Activated CD4-positive, alpha-beta T cell treated with anti-CD3 and anti-CD28 coated beads for 1 hour (primary cell): ENCODE data around the gene CCBE1.

ENCODE experiments used
- DNase-seq: peaks from one replicate; pipeline ENCODE4 v3.0.0-alpha.2; 2020

CCBE1 gene

GRCh38 chr18:59564561-59564960 lies 132.7 kb downstream of the CCBE1 start:
- DNase-seq = no peak

DNA sequence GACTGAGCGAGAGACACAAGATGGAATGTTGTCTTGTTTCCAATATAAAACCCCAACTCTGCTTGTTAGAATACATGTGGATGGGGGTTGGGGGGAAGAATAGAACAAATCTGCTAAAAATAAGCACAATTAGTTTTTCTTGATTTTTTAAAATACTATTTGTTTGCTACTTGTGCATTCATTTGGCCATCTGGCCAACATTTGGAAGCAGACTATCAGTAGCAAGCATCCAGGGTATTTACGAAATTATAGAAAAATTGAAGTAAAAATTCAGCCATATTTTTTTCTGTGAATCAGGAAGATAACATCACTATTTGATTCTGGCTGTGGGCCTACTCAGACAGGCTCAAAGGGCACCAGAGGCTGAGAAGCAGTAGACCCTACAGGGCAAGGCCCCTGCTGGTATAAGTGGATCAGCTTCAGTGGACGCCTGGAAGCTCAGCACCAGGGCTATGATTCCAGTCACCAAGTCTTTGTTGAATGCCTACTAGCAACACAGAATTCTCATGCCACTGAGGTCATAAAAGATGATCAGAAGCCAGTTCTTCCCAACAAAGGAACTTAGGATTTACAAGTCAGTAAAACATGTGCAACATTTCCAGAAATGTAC lies 133.9 kb downstream of the CCBE1 start:
- DNase-seq = no peak

- no peak for DNase-seq
These were observed 134.5 kb downstream of the CCBE1 start for GRCh38 chr18:59562751-59563150.

DNA sequence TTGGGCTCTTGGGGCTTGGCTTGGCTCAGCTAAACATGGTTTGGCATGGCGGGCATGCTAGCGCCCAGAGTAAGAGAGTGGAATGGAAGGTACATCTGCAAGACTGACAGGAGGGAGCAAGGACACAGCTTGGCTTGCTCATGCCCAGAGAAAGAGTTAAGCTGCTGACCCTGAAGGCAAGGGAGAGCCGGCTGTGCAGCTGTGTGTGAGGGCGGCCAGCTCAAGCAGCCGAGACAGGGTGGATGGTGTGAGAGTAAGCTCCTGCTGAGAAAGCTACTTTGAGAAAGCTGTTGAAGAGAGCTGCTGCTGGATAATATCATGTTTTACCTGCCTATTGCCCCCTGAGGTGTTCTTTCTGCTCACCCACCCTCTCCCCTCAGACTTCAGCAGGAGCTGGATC lies 135.6 kb downstream of the CCBE1 start:
- DNase-seq = no peak

- no peak for DNase-seq
These were observed 136.7 kb downstream of the CCBE1 start for GRCh38 chr18:59560556-59560955.

DNA sequence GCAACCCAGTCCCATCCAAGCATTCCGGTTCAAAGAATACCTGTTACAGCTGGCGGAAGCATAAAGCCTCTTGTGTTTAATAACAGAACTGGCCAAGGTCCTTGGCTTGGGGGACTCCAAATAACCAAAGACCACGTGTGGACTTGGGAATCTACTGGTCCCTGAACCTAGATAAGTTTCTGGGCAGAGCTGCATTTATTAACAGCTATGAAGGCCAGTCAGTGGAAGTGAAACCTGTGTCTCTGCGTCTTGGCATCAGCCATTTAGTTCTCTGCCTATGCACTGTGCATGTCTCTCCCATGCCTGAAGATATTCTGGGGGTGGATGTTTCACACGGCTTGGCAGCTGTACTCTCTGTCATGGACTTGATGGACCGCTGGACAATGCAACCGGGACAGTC lies 137.7 kb downstream of the CCBE1 start:
- DNase-seq = no peak

GRCh38 chr18:59555995-59556659 lies 141.1 kb downstream of the CCBE1 start:
- DNase-seq = no peak

DNA sequence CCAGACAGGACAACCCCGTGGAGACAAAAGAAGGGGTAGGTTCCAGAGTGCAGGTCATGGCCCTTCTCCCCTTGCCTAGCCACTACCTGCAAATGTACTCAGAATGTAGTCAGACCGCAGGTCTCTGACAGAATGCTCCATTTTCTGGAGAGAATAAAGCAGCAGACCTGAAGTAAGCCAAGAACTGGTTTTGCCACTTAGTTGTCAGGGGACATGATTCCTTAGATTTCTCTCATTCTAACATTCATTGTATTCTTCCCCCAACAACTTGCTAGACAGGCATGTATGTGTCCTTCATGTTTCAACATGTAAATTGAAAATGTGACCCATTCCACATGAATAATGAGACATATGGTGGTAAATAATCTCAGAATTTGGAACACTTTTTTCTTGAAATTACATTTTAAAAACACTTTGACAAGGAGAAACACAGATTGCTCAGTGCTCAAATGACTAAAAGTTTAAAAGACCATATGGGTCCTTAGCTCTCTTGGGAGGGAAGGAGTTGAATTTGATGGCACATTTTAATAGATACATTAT lies 142.4 kb downstream of the CCBE1 start:
- DNase-seq = no peak

DNA sequence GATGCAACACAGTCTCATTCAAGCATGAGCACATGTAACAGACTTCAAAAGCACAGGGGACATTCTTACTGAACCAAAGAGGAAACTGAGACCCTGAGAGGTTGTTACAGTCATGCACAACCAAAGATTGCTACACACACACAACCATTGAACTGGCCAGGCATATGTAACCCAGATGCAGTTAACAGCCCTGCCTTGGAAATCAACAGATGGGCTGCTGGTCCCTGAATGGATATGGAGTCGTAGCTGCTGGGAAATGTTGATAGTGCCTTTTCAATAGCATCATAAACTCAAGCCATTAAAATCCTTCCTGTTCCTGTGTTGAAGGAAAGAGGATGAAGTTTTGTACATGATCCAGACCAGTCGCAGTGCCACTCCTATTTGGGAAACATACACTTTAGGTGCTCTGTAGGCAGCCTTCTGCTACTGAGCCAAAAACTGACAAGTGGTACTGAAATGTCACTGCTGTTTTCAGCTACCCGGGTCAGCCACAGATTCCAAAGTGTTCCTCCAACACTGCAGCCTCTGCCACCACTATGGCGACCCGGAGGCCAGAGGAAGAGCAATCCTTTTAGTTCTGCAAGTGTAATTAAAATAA lies 143.9 kb downstream of the CCBE1 start:
- no peak for DNase-seq

DNA sequence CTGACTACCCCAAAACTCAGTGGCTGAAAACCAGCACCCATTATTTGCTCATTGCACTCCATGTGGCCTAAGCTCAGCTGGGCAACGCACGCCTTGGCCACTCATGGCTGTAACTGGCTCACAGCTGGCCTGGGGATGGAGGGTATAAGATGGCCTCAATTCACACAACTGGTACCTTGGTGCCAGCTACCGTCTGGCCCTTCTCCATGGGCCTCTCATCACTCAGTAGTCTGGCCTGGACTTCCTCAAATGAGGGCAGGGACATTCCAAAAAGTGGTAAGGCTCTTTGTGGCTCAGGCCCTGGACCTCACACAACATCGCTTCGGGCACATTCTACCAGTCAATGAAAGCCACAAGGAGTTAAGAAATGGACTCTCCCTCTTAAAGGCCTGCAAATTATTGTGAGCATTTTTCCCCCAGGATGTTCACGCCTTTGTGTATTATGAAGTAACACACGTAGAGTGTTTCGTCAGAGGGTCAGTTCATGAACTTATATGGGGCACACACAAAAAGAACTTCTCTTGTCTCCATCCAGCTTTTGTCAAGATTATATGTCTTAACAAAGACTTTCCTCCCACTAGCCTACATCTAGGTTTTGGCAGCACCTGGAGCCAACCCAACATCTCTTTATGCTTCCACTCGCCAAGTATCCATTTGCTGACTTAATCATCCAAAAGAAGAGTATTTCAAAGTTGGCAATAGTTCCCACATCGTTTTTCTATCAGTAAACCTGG lies 145.2 kb downstream of the CCBE1 start:
- no peak for DNase-seq

GRCh38 chr18:59550174-59550516 lies 147.1 kb downstream of the CCBE1 start:
- DNase-seq = no peak

- no peak for DNase-seq
These were observed 147.6 kb downstream of the CCBE1 start for GRCh38 chr18:59549503-59550173.

GRCh38 chr18:59547581-59548182 lies 149.5 kb downstream of the CCBE1 start:
- no peak for DNase-seq

GRCh38 chr18:59546188-59546587 lies 151.0 kb downstream of the CCBE1 start:
- DNase-seq = no peak

DNA sequence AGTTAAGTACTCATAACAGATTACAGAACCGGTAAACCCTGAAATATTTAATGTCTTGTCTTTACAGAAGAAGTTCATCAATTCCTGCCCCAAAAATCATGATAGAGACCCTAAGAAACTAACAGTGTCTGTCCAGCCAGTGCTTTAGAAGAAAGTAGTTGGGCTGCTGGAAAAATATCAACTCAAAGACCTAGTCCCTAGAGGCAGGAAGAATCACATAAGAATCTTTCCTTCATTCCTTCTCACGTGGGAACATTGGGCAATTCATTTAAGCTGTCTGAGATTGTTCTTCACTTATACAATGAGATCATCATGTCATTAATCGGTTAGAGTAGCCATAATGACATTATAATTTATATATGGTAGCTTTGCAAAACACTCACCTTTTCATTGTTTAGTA lies 156.4 kb downstream of the CCBE1 start:
- DNase-seq = no peak

DNA sequence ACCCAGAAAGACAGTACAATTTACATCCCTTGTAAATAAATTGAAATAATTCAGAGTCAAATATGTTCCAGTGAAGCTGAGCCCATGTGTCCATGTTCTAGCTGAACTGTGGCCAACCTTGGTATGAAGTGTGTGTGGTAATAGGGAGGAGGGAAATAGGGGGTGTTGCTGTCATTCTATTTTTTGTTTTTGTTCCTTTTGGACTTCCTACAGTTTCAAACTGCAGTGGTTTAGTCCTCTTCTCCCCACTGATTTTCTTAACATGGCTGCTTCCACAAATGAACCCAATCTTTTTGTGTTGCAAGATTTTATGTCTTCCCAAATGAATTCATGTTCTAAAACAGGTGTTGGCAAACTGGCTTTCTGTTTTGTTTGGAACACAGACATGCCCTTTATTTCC lies 156.9 kb downstream of the CCBE1 start:
- DNase-seq = no peak

DNA sequence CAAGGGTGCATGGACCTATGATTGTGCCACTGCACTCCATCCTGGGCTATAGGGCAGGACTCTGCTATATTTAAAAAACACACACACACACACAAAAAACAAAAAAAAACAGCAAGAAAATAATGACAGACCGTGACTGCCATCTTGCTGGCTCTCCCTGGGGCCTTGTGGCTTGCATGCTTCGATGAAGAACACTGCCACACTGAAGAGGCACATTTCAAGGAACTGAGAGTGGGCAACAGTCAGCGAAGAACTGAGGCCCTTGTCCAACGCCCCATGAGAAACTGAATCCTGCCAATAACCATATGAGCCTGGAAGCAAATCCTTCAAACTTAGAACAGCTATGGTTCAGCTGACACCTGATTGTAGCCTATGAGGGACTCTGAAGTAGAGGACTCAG lies 158.1 kb downstream of the CCBE1 start:
- DNase-seq = no peak

DNA sequence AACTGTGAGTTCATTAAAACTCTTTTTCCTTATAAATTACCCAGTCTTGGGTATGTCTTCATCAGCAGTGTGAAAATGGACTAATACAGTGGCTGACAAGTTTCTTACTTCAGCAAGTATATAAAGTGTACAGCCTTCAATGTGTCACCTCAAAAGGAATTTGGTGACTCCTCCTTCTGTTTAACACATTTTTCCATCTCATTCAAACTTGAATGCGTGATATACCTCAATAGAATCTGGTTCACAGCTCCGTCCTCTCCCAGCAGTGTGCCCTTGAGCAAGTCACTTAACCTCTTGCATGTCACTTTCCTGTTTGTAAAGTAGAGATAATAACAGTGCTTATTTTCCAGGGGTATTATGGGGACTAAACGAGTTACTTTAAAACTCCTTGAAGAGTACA lies 159.6 kb downstream of the CCBE1 start:
- DNase-seq = no peak

- no peak for DNase-seq
These were observed 161.1 kb downstream of the CCBE1 start for GRCh38 chr18:59536166-59536565.

- DNase-seq = no peak
These were observed 162.2 kb downstream of the CCBE1 start for GRCh38 chr18:59535055-59535454.

DNA sequence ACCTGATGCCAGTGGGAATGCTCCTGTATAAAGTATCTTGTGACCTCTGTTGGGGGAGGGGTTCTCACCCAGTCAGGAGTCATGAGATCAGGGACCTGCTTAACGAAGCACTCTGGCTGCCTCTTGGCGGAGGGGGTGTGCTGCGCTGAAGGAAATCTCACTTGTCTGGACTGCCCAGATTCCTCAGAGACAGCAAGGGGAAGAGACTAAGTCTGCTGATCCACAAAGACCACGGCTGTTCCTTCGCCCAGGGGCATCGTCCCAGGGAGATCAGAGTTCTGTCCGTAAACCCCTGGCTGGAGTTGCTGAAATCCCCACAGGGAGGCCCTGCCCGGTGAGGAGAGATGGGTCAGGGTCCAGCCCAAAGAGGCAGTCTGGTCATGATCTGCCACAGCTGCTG lies 168.4 kb downstream of the CCBE1 start:
- DNase-seq = no peak

- no peak for DNase-seq
These were observed 176.5 kb downstream of the CCBE1 start for GRCh38 chr18:59520562-59521355.
